GM21515 (cell line): Measurements from ENCODE around the gene KIFC3.
"Not testable (repeated sequence)": the region's sequence is repeated elsewhere in the genome, so short reads cannot be mapped to it uniquely, and the experiment has no call there.

Experiments
- ATAC-seq: cut with Tn5 transposase; IDR thresholded peaks from one replicate; pipeline ENCODE4 v1.9.1; 2021; ENCODE audit not compliant: unreplicated experiment

KIFC3 gene, protein sequence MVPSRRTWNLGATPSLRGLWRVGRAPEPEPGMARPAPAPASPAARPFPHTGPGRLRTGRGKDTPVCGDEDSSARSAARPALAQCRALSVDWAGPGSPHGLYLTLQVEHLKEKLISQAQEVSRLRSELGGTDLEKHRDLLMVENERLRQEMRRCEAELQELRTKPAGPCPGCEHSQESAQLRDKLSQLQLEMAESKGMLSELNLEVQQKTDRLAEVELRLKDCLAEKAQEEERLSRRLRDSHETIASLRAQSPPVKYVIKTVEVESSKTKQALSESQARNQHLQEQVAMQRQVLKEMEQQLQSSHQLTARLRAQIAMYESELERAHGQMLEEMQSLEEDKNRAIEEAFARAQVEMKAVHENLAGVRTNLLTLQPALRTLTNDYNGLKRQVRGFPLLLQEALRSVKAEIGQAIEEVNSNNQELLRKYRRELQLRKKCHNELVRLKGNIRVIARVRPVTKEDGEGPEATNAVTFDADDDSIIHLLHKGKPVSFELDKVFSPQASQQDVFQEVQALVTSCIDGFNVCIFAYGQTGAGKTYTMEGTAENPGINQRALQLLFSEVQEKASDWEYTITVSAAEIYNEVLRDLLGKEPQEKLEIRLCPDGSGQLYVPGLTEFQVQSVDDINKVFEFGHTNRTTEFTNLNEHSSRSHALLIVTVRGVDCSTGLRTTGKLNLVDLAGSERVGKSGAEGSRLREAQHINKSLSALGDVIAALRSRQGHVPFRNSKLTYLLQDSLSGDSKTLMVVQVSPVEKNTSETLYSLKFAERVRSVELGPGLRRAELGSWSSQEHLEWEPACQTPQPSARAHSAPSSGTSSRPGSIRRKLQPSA

DNA sequence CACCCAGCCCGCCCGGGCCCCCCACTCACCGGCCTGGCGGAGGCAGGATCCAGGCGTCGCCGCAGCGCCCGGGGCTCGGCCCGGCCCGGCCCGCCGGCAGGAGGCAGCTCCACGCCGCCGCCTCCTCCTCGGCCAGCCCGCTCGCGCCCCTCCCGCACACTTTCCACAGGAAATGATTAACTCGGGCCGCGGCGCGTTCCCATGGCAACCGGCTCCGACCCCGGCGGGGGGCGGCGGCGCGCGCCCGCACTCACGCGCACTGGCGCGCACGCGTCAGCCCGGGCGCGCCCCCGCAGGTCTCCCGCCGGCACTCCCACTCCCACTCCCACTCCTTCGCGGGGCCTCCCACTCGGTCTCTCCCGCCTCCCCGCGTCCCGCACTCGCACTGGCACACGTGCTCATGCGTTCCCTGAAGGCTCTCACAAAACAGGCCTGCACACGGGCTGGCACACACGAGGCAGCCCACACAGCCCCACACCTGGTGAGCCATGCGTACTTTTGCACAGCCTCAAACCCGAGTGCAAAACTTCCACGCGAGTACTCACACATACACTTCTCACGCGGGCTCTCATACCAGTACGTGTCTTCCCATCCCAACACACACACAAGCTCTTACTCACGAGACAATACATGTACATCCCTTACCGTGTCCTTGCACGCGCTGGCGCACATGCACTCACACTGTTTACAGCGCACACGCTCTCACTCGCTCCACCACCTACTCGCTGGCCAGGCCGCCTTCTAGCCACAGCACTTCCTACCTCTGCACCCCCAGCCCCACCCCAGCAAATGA is at the start of gene KIFC3:
Gene KIFC3, minus strand, starts transcription at position 151 of the 793 bp plus-strand sequence. CDS start 4,248 bp downstream, outside the sequence.
- ATAC-seq = no peak

DNA sequence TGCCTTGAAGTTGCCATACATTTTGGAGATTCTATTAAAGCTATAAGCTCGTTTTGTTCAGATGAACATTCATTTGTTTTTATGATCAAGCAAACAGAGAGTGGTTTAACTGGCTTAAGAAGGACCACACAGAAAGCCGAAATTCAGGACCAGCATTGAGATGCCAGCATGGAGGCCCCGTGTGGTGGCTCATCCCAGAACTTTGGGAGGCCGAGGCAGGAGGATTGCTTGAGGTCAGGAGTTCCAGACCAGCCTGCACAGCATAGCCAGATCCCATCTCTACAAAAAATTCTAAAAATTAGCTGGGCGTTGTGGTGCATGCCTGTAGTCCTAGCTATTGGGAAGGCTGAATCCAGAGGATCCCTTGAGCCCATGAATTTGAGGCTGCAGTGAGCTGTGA is 45.9 kb upstream of the KIFC3 start:
- no peak for ATAC-seq

DNA sequence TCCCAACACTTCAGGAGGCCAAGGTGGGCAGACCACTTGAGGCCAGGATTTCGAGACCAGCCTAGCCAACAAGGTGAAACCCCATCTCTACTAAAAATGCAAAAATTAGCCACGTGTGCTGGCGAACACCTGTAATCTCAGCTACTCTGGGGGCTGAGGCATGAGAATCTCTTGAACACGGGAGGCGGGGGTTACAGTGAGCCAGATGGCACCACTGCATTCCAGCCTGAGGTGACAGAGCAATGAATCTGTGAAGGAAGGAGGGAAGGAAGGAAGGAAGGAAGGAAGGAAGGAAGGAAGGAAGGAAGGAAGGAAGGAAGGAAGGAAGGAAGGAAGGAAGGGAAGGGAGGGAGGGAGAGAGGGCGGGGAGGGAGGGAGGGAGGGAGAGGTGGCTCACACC is 44.6 kb upstream of the KIFC3 start:
- not testable (repeated sequence) for ATAC-seq

DNA sequence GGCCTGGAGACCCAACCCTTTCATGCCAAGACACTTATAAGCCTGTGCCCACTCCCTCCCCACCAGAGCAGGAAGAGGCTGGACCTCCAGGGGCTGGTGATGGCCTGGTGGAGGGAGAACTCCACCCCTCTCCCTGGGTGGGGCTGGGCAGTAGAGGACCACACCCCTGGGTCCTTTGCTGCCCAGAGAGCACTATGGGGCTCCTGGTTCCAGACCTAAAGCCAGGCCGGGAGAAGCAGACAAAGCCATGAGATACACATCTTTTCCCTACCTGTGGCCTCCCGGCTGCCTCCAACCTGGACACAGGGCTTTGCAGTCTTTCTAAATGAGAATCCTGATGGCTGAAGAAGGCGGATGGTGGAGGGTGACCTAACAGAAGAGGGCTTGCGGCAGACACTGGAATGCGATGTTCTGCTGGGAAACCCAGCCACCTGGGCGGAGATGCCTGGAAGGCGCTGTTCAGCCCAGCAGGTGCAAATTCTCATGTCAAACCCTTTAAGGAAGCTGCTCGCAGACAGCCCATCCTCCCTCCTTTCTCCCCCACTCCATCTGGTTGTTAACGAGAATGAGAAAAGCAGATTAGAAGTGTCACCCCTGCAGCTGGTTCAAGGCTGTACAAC is 43.9 kb upstream of the KIFC3 start:
- ATAC-seq = no peak

DNA sequence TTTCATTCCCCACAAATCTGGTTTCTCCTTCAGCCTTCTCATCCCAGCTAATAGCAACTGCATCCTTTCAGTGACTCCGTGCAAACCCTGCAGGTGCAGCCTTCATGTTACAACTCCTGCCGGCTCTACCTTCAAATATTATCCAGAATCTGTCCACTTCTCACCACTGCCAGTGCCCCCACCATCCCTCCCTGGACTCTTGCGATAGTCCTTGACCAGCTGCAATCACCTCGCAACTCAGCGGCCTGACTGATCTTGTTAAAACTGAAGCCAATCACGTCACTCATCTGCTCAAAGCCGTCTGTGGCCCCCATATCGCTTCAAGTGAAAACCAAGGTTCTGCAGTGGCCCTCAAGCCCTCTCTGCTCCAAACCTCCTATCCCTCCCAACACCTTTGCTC is 42.8 kb upstream of the KIFC3 start:
- no peak for ATAC-seq

DNA sequence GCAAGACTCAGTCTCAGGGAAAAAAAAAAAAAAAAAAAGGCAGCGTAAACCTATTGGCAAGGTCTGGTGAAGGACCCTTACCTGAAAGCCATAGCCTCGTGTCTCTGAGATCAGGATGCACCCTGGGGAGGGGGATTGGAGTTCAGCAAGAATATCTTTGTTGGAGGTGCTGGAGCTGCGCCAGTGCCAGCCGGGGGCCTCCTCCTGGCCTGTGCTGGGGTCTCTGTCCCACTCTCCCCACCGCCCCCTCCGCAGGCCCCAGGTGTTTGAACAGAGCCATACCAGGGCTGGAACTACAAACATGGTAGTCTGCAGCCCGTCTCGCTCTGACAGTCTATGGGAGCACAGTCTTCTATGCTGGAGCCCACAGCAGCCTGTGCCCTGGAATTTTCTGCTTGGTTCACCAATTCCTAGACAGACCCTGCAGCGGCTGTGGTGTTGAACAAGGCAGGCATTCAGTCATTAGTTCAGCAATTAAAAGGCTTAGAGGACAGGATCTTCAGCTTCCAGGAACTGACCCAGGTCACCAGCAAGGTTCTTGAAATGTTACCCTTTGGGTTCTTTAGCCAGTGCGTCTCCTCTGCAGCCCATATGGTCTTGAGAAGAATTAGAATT is 42.2 kb upstream of the KIFC3 start:
- no peak for ATAC-seq

DNA sequence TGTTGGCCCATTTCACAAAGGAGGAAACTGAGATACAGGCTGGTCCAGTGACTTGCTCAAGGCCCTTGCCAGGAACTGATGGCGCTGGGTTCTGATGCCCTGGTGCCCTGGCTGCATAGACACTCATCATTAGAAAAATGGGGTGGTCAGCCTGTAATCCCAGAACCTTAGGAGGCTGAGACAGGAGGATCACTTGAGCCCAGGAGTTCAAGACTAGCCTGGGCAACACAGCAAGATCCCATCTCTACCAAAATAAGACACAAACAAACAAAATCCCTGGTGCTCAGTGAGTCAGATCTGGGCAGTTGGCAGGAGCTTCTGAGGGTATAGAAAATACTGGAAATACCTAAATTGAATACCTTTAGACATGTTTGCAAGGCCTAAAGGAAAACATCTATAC is 41.1 kb upstream of the KIFC3 start:
- no peak for ATAC-seq

DNA sequence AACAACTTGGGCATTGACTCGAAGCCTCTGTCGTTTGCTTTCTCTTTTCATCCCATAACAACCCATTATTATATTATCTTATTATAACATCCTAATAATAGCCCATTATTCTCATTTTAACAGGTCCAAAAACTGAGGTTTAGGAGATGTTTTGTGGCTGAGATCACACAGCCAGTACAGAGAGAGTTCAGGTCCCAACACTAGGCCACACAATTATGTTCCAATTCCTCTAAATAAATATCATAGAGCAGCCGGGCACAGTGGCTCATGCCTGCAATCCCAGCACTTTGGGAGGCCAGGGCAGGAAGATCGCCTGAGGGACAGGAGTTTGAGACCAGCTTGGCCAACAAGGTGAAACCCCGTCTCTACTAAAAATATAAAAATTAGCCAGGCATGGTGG is 40.3 kb upstream of the KIFC3 start:
- ATAC-seq = no peak

DNA sequence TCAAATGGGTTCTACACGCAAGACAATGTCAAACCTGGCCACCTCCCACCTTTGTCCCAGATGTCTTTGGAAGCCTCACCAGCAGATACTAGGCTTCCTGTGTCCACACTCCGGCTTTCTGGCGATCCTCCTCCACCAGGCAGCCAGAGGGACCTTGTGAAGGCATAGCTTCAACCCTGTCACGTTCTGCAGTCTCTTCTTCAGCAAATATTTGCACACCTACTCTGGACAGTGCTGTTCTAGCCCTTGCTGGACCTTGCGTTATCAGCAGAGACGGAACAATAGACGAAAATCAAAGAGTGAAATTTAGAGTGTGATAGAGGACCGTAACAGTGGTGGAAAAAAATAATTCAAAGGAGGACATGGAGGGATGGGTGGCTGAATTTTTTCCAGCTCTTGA is 38.5 kb upstream of the KIFC3 start:
- no peak for ATAC-seq

DNA sequence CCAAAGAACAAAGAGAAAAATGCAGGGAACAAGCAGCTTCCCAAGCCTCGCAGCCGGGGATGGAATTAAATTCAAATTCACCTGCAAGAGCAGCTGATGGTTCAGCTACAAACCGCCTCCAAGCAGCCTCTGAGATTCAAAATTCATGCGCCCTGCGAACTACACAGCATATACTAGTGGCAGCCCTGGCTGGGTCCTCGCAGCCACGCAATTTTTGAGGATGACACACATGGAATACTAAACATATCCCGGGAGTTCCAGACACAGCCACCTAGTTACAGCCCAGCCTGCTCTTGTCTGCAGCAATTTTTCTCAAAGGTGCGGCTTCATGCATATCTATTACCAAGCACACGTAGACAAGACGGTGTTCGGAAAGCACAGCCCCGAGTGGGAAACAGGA is 35.9 kb upstream of the KIFC3 start:
- ATAC-seq = no peak

DNA sequence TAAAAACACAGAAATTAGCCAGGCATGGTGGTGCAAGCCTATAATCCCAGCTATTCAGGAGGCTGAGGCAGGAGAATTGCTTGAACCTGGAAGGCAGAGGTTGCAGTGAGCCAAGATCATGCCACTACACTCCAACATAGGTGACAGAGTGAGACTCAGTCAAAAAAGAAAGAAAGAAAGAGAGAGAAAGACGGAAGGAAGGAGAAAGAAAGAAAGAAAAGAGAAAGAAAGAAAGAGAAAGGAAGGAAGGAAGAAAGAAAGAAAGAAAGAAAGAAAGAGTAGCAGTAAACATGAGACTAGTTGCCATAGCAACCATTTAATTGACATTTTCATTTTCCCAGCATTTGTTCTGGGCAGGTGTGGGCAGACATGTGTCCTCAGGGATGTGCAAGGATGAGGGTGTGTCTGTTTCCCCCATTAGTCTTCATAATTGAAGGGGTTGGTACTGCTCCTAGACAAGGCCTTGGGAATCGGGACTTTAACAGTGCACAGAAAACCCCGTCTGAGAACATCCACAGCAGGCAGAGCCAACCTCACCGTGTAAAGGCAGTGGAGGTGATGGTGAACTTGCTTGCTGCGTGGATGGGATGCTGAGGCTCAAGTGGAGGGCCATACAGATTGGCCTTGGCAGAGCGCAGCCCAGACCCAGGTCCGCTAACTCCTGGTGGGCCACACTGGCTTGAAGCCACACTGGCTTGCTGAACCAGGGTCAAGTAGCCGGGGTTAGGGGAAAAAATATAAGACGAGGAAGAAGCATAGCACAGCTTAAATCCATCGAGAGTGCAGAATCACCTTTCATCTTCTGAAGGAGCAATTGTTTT is 35.2 kb upstream of the KIFC3 start:
- no peak for ATAC-seq

DNA sequence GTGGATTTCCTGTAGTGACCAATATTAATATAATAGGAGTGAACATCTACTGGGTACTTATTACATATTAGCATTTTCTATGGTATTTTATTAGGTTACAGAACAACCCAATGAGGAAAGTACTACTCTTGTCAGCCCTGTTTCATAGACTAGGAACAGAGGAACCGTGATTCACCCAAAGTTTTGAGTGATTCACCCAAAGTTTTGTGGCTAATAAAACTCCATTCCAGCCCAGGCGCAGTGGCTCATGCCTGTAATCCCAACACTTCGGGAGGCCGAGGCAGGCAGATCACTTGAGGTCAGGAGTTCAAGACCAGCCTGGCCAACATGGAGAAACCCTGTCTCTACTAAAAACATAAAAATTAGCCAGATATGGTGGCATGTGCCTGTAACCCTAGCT is 33.1 kb upstream of the KIFC3 start:
- ATAC-seq = not testable (repeated sequence)

DNA sequence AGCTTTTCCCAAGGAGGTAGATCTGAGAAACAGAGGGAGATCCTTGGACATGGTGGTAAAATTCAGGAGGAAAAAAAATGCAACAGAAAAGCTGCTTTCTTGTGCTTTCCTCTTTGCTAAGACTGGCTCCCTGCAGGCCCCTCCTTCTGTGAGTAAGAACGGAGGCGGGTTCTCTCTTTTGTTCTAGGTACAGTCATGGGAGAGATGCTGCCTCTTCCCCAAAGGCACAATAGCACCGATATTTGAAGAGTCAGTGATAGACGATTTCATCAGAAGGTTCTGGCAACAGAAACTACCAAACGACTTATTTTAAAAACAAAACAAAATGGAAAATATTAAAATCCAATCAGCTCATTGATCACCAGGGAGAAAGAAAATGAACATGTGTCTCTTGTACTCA is 32.6 kb upstream of the KIFC3 start:
- ATAC-seq = no peak

DNA sequence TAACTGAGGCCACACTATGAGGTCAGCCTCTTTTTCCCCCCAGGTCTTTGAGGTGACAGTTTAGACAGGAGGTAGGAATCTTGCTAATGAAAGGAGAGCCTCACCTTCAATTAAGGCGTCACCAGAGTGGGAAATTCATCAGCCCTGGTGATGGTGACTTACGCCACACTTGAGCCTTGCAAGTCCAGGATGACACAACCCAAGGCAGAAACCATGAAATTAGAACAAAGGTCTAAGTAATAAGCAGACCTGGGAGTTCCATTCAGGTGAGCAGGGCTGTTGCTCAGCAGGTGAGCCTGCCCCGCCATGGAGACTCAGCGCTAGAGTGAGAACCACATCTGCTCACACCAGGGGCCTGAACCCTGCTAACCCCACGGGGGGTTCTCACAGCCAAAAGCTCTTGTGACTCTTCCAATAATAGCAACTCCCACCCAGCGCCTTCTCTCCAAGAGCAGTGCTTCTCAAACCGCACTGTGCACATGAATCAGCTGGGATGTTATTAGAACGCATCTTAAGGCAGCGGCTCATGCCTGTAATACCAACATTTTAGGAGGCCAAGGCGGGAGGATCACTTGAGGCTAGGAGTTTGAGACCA is 28.7 kb upstream of the KIFC3 start:
- no peak for ATAC-seq

DNA sequence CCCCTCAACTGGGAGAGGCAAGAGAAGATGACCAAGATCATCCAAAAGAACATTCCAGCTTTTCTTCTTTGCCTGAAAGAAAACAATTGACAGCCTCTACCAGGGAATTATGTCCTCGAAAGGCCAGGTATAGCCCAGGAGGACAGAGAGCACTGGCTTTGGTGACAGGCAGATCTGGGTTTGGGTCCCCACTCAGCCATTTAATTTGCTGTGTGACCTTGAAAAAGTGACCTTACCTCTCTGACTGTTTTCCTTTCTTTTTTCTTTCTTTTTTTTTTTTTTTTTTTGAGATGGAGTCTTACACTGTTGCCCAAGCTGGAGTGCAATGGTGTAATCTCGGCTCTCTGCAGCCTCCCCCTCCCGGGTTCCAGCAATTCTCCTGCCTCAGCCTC is 27.7 kb upstream of the KIFC3 start:
- ATAC-seq = no peak

DNA sequence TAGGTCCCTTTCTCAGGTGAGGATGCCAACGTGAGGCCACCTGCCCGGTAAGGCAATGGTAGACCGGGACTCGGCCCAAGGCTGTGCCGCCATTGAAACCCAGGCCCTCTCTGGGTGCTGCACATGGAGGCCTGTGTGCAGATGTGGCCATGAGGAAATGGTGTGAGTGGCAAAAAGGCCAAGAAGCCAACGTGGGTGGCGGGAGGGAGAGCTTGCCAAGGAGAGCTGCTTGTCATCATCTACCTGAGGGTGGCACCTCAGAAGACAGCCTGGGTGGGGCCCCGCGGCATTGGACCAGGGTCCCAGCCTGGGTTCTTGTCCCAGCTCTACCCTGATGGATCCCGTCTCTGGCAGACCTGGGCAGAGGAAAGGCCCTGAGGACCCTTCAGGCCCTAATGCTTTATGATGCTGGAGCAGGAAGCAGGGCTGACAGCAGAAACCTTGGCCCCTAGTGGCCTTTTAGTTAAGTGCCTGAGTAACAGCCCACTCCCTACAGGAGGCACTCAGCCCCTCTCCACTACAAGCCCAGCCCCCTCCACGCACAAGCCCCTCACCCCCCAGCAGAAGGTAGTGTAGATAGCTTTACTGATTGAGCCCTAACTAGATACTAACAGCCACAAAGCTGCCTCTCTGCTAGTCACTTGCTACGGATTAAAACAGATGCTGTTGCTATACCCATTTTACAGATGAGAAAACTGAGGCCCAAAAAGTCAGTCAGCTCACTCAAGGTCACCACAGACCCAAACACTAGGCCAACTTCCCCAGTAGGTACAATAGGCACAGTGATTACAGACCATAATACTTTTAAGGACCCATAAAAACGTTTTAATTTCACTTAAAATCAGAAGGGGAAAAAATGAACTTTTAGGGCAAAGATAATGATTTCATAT is 26.2 kb upstream of the KIFC3 start:
- ATAC-seq = no peak

DNA sequence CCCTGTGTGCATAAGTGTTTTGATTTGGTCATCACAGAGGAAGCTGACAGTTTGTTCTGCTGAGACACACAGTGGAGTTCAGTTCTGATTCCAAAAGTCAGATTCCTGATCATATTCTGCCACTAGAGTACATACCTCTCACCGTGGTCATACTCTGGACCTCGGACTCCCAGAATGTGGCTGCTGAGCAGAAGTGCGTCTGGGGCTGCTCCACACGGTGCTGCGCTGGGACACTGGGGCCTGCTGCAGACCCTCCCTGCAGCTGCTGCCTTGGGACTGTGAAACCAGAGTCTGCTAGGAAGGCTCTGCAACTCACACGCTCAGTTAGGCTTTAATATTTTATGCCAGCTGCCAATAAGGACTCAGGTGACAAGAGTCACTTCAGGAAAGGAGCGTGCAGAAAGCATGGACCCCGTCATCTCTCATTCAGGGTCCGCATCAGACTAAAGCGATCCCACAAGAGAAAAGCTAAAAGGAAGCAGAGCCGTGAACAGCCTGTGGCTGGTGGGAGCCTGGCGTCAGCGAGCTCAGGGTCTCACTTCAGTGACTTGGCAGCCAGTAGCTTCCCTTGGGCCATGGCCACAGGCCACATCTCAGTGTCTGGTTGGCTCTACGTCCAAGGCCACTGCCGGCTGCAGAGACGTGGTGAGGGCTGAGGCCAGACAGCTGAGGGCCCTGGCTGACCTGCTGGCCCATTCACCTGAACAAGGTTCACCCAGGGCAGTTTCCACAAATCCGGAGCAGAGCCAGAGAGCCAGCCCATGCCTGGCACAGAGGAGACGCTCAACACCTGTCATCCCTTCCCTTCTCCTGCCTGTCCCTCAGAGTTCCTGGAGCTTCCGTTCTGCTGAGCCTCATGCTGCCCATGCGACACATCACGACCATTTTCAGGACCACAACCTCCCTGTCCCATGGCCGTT is 24.7 kb upstream of the KIFC3 start:
- ATAC-seq = no peak
